K562 (cell line): ENCODE data around the gene SAFB. TPM values are rescaled to one million over a fixed set of nuclear protein-coding genes. Genes with fewer than 3 reads are reported as not detected.

Source experiments
- ARID1B ChIP-seq: fragments of 450-650 bp; IDR thresholded peaks from 2 replicates; pipeline ENCODE4 v1.6.1; 2016; ENCODE audit warnings: antibody characterized with exemption, mild to moderate bottlenecking, inconsistent platforms
- CTBP1 ChIP-seq: fragments of 450-650 bp; IDR thresholded peaks from 2 replicates; pipeline ENCODE4 v1.6.1; 2016; ENCODE audit warnings: borderline replicate concordance
- GATAD2A ChIP-seq: fragments of 450-650 bp; IDR thresholded peaks from 2 replicates; pipeline ENCODE4 v1.6.1; 2017
- GATAD2B ChIP-seq: fragments of 450-650 bp; IDR thresholded peaks from 2 replicates; pipeline ENCODE4 v1.6.1; 2017; ENCODE audit warnings: mild to moderate bottlenecking, borderline replicate concordance
- KDM4B ChIP-seq, 2 experiments: fragments of 450-650 bp in 1 of 2; sonication (generic) in 1 of 2; IDR thresholded peaks; 2 replicates each; pipeline ENCODE4 v1.6.1; 2016 to 2017; ENCODE audit warnings: borderline replicate concordance in 2 of 2, antibody characterized with exemption in 1 of 2, low read depth in 1 of 2, mild to moderate bottlenecking in 1 of 2
- KLF13 ChIP-seq: fragments of 450-650 bp; IDR thresholded peaks from 2 replicates; pipeline ENCODE4 v1.6.1; 2016; ENCODE audit warnings: missing genetic modification characterization, low read depth, mild to moderate bottlenecking, missing compliant biosample characterization, moderate library complexity, borderline replicate concordance
- NCOA1 ChIP-seq: fragments of 450-650 bp; IDR thresholded peaks from 2 replicates; pipeline ENCODE4 v1.6.1; 2016; ENCODE audit warnings: low read depth
- RAD51 ChIP-seq: fragments of 450-650 bp; IDR thresholded peaks from 2 replicates; pipeline ENCODE4 v1.7.1; 2016; ENCODE audit warnings: low read depth, mild to moderate bottlenecking, borderline replicate concordance
- RBM17 ChIP-seq: fragments of 200-400 bp; formaldehyde crosslinking; IDR thresholded peaks from 2 replicates; pipeline ENCODE4 v1.6.1; 2017; ENCODE audit warnings: low read depth, mild to moderate bottlenecking, low read length, borderline replicate concordance
- SMAD3 ChIP-seq: fragments of 450-650 bp; formaldehyde crosslinking; conservative IDR thresholded peaks from 2 replicates; pipeline ENCODE4 v1.4.0; 2020; ENCODE audit warnings: mild to moderate bottlenecking
- TCFL5 ChIP-seq: fragments of 250-450 bp; sonication (Bioruptor Pico); conservative IDR thresholded peaks from 2 replicates; pipeline ENCODE4 v1.6.1; 2021; ENCODE audit warnings: mild to moderate bottlenecking, moderate library complexity, matching md5 sums
- ZNF717 ChIP-seq: fragments of 250-450 bp; sonication (Bioruptor Pico); IDR thresholded peaks from 2 replicates; pipeline ENCODE4 v1.5.0; 2021
- polyA plus RNA-seq, 8 experiments: library from polyadenylated mRNA; depleted of rRNA in 4 of 8; stranded (reverse) in 5 of 8; unstranded in 3 of 8; fragments of >200 nt; fragmentation: Nextera tagmentation in 2 of 8; fragmentation: Illumina TruSeq in 1 of 8; extraction: Ambion mirVana in 2 of 8; extraction: Trizol in 1 of 8; gene quantifications; 2 replicates each; pipeline versions ENCODE4 v1.2.1 to v1.2.3, GENCODE V29; 2011 to 2014; ENCODE audit warnings: inconsistent platforms in 1 of 8, missing spikeins in 1 of 8
- total RNA-seq, 7 experiments: library from RNA; depleted of rRNA in 6 of 7; stranded (reverse); fragments of >200 nt in 6 of 7; fragmentation: Illumina TruSeq in 2 of 7; extraction: Trizol in 2 of 7; gene quantifications; 2 replicates each; pipeline versions ENCODE4 v1.2.1 to v1.2.3, GENCODE V29; 2011 to 2021; ENCODE audit warnings: low replicate concordance in 1 of 7
- TF ChIP-seq, protein P1 (sequence below): fragments of 450-650 bp; IDR thresholded peaks from 2 replicates; pipeline ENCODE4 v1.6.1; 2018; ENCODE audit not compliant: partially characterized antibody
- TF ChIP-seq, protein P2 (sequence below), 2 experiments: fragments of 450-650 bp in 1 of 2; sonication (generic) in 1 of 2; formaldehyde crosslinking in 1 of 2; IDR thresholded peaks in 1 of 2; conservative IDR thresholded peaks in 1 of 2; 2 replicates each; pipeline versions ENCODE4 v1.6.1 to v1.8.1; 2016 to 2023; ENCODE audit warnings: mild to moderate bottlenecking in 2 of 2, moderate library complexity in 2 of 2, inconsistent platforms in 1 of 2, missing genetic modification reagents in 1 of 2
- TF ChIP-seq, protein P3 (sequence below), 2 experiments: IDR thresholded peaks in 1 of 2; conservative IDR thresholded peaks in 1 of 2; 2 replicates each; pipeline ENCODE4 v1.6.1; 2016; ENCODE audit warnings: low read depth in 2 of 2, mild to moderate bottlenecking in 1 of 2, missing compliant biosample characterization in 1 of 2, missing genetic modification characterization in 1 of 2, moderate library complexity in 1 of 2
- TF ChIP-seq, protein P4 (sequence below): fragments of 250-450 bp; sonication (Bioruptor Pico); IDR thresholded peaks from 2 replicates; pipeline ENCODE4 v1.5.0; 2021; ENCODE audit warnings: mild to moderate bottlenecking, moderate library complexity

The SAFB gene
- total and polyA plus RNA-seq, 9 of the 15 experiments (the other 6 are each of a cell fraction or from before 2014, with no cell fraction given), result 1.1 to 151 (median 83.1) TPM

DNA sequence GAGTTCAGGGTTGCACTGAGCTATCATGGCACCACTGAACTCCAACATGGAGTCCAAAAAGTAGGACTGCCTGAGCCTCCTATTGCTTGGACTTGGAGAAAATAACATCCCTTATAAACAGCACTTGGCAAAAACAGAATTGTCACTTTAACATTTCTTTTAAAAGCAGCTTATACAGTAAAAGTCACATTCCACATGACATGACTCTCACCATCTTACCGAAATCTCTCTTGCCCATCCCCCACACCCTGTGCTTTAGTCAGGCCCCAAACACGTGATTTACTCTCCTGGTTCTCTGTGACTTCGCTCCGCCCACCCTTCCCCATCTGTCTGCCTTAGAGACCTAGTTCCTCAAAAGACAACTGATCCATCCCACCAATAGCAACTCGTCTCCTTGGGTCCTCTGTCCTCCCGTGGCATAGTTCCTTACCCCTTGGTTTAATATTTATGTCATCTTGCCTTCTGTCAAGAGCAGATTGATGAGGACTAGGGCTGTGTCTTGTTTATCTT is 4.6 kb downstream of the SAFB start (continued):
- TF ChIP-seq, protein P1, sequence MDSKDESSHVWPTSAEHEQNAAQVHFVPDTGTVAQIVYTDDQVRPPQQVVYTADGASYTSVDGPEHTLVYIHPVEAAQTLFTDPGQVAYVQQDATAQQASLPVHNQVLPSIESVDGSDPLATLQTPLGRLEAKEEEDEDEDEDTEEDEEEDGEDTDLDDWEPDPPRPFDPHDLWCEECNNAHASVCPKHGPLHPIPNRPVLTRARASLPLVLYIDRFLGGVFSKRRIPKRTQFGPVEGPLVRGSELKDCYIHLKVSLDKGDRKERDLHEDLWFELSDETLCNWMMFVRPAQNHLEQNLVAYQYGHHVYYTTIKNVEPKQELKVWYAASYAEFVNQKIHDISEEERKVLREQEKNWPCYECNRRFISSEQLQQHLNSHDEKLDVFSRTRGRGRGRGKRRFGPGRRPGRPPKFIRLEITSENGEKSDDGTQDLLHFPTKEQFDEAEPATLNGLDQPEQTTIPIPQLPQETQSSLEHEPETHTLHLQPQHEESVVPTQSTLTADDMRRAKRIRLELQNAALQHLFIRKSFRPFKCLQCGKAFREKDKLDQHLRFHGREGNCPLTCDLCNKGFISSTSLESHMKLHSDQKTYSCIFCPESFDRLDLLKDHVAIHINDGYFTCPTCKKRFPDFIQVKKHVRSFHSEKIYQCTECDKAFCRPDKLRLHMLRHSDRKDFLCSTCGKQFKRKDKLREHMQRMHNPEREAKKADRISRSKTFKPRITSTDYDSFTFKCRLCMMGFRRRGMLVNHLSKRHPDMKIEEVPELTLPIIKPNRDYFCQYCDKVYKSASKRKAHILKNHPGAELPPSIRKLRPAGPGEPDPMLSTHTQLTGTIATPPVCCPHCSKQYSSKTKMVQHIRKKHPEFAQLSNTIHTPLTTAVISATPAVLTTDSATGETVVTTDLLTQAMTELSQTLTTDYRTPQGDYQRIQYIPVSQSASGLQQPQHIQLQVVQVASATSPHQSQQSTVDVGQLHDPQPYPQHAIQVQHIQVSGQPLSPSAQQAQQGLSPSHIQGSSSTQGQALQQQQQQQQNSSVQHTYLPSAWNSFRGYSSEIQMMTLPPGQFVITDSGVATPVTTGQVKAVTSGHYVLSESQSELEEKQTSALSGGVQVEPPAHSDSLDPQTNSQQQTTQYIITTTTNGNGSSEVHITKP, result no peak
- TF ChIP-seq GATAD2A (no peak), ZNF717 (CRISPR knock-in tag) (0 out of 2 replicates have a peak, but pooled peaks have one; percentile 24), RBM17 (no peak), KLF13 (tag) (peak; percentile 88), ARID1B (peak; percentile 39; the same call in 1 of the 2 replicates), GATAD2B (no peak), SMAD3 (CRISPR knock-in tag) (peak; percentile 98), TCFL5 (CRISPR knock-in tag) (peak; percentile 88), RAD51 (peak; percentile 84), CTBP1 (peak; percentile 66; the same call in 1 of the 2 replicates), KDM4B (IDR thresholded peaks at IDR 0.05; ENCODE audit: borderline replicate concordance in 2 of 2, low read depth in 1 of 2) (no peak), NCOA1 (no peak)
- TF ChIP-seq, protein P2, sequence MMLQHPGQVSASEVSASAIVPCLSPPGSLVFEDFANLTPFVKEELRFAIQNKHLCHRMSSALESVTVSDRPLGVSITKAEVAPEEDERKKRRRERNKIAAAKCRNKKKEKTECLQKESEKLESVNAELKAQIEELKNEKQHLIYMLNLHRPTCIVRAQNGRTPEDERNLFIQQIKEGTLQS (IDR thresholded peaks at IDR 0.05), result 0 out of 2 replicates have a peak, but pooled peaks have one; percentile 6
- TF ChIP-seq, protein P2 (CRISPR knock-in tag; conservative IDR thresholded peaks at IDR 0.05), result no peak
- TF ChIP-seq, protein P3, sequence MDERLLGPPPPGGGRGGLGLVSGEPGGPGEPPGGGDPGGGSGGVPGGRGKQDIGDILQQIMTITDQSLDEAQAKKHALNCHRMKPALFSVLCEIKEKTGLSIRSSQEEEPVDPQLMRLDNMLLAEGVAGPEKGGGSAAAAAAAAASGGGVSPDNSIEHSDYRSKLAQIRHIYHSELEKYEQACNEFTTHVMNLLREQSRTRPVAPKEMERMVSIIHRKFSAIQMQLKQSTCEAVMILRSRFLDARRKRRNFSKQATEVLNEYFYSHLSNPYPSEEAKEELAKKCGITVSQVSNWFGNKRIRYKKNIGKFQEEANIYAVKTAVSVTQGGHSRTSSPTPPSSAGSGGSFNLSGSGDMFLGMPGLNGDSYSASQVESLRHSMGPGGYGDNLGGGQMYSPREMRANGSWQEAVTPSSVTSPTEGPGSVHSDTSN (CRISPR knock-in tag; IDR thresholded peaks at IDR 0.05; ENCODE audit: low read depth), result no peak
- TF ChIP-seq, protein P3 (tag; conservative IDR thresholded peaks at IDR 0.05; ENCODE audit: low read depth), result peak; percentile 89; the same call in 1 of the 2 replicates
- TF ChIP-seq, protein P4, sequence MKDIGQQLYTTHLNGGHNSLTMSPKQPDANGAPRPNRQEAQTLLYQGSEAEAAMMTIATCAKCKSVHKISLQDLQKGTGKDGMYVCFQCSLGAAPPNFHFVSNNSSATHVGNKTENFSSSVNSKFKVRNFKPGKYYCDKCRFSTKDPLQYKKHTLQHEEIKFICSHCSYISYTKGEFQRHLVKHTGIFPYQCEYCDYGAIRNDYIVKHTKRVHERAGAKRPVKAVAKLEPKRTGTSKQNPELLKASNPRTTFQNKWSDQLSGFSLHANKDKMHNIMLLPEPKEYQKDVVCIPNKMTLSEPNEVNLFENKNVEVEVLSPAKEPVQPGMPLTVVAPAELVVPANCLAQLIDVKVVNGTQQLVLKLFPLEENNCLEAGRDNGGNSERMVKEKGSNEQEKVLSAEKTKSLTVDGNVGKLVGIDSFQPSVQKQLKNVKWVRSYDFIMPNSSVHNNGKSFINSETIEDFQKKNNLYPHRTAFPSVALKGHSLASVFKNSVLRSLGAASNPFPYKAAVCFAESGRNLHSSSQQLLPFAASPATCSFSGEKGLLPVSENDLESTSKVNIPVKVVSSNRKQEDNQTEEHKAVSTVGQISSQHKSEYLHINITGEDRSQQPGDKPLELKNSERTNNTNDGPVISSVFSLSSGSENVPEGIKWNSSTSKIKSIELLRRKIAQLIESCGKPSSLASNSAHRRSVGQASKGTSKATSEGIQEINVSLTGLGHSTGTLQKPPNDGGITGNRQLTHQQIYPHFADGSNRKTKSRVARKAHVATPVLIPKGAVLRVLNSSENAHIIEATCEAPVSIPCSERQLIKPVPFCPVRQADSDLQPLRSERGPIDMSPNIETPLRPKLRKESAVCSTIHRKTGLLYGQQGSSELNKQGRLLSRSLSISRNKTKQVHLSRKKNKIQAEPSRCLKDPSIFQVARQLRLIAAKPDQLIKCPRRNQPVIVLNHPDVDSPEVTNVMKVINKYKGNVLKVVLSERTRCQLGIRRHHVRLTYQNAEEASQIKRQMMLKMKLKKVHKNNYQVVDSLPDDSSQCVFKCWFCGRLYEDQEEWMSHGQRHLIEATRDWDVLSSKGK (CRISPR knock-in tag), result peak; percentile 49; the same call in 1 of the 2 replicates
